Activated CD4-positive, alpha-beta memory T cell treated with anti-CD3 and anti-CD28 coated beads for 36 hours (primary cell): ENCODE results near the gene TIGD3. TPM values are rescaled to one million over a fixed set of nuclear protein-coding genes. Genes with fewer than 3 reads are reported as not detected.

Experiments used
- CTCF ChIA-PET: fragments of 350-600 bp; sonication (Branson Sonifier 250); formaldehyde crosslinking; loops from one replicate; lab custom pipeline; 2021; ENCODE audit warnings: antibody characterized with exemption, inconsistent platforms; lab: Charles Lee
- POLR2A ChIA-PET: fragments of 350-600 bp; sonication (Branson Sonifier 250); formaldehyde crosslinking; loops from one replicate; lab custom pipeline; 2021; ENCODE audit warnings: antibody characterized with exemption; lab: Charles Lee
- DNase-seq: peaks from one replicate; pipeline ENCODE4 v3.0.0-alpha.2; 2020
- H3K27ac Mint-ChIP-seq: one replicate; pipeline ENCODE4 v1.8.0; 2021; ENCODE audit warnings: mixed read lengths
- H3K27me3 Mint-ChIP-seq: one replicate; pipeline ENCODE4 v1.8.0; 2021; ENCODE audit warnings: mixed read lengths
- H3K36me3 Mint-ChIP-seq: one replicate; pipeline ENCODE4 v1.8.0; 2021; ENCODE audit warnings: mixed read lengths
- H3K4me1 Mint-ChIP-seq: one replicate; pipeline ENCODE4 v1.8.0; 2021; ENCODE audit warnings: low read depth, mixed read lengths
- H3K4me3 Mint-ChIP-seq: one replicate; pipeline ENCODE4 v1.8.0; 2021; ENCODE audit warnings: mild to moderate bottlenecking, mixed read lengths
- H3K9me3 Mint-ChIP-seq: one replicate; pipeline ENCODE4 v1.8.0; 2021; ENCODE audit warnings: mixed read lengths
- intact Hi-C: fragments of 100-400 bp; cut with micrococcal nuclease; formaldehyde crosslinking; loops from one replicate; pipeline ENCODE4 v1.15.1; 2023
- total RNA-seq, 2 experiments: library from RNA; stranded (reverse); gene quantifications; one replicate each; pipeline ENCODE4 v1.2.3, GENCODE V29; 2021

TIGD3 gene
- total RNA-seq, 2 experiments from 2014 or later: 0.73 to 1.00 TPM

- POLR2A ChIA-PET: interaction anchor here (0.9 to 2.8 kb wide), 5 partner anchors 13 to 101 kb away, joined by 3 to 19 read pairs (median 3); partner anchors contain the start of genes DPF2 and POLA2
- DNase-seq: peak; percentile 83
- H3K4me3 Mint-ChIP-seq: peak overlapping the region; percentile 69
- H3K27ac Mint-ChIP-seq: no peak overlapping the region
- H3K9me3 Mint-ChIP-seq: no peaks in the 10 kb centered on the region
- H3K4me1 Mint-ChIP-seq: peaks cover 10% of the 10 kb centered on the region
- peaks cover 10% of the 10 kb centered on the region for H3K27me3 Mint-ChIP-seq
- intact Hi-C loops: loop anchor here (1.0 to 2.0 kb wide), 3 partner anchors 15 to 90 kb away; no protein-coding TSS in a partner anchor
- CTCF ChIA-PET: interaction anchor here (0.7 to 8.5 kb wide), 39 partner anchors 10 to 506 kb away, joined by 3 to 184 read pairs (median 4); partner anchors contain the start of genes CAPN1, DPF2, FAU and MEN1
- H3K36me3 Mint-ChIP-seq: no peaks in the 10 kb centered on the region
These were observed 39.2 kb upstream of the TIGD3 start for GRCh38 chr11:65315204-65315865.

GRCh38 chr11:65315866-65316226 lies 38.7 kb upstream of the TIGD3 start:
- H3K9me3 Mint-ChIP-seq: no peaks in the 10 kb centered on the region
- intact Hi-C loops: loop anchor here (1.0 to 2.0 kb wide), 3 partner anchors 15 to 91 kb away; no protein-coding TSS in a partner anchor
- no peak for DNase-seq
- no peak overlapping the region for H3K27ac Mint-ChIP-seq
- peak overlapping the region; percentile 54 for H3K4me3 Mint-ChIP-seq
- ChIA-PET CTCF (interaction anchor here (0.6 to 8.5 kb wide), 35 partner anchors 9 to 283 kb away, joined by 3 to 184 read pairs (median 5); partner anchors contain the start of genes CAPN1, DPF2, FAU and MRPL49), POLR2A (interaction anchor here (1.0 to 2.8 kb wide), 5 partner anchors 12 to 91 kb away, joined by 3 to 19 read pairs (median 3); partner anchors contain the start of genes DPF2 and POLA2)
- H3K4me1 Mint-ChIP-seq: peaks cover 10% of the 10 kb centered on the region
- H3K36me3 Mint-ChIP-seq: no peaks in the 10 kb centered on the region
- H3K27me3 Mint-ChIP-seq: peaks cover 10% of the 10 kb centered on the region

- Mint-ChIP-seq H3K36me3 (no peaks in the 10 kb centered on the region), H3K27ac (no peak overlapping the region), H3K27me3 (peaks cover 10% of the 10 kb centered on the region), H3K9me3 (no peaks in the 10 kb centered on the region), H3K4me1 (peaks cover 10% of the 10 kb centered on the region), H3K4me3 (peak overlapping the region; percentile 54)
- CTCF ChIA-PET: interaction anchor here (0.6 to 8.5 kb wide), 29 partner anchors 9 to 284 kb away, joined by 3 to 184 read pairs (median 6); partner anchors contain the start of genes CAPN1, DPF2, FAU and MRPL49
- DNase-seq: no peak
- intact Hi-C loops: no loop called here
- POLR2A ChIA-PET: interaction anchor here (1.1 to 2.8 kb wide), 3 partner anchors 16 to 91 kb away, joined by 3 to 19 read pairs (median 19); partner anchors contain the start of genes DPF2 and POLA2
These were observed 38.1 kb upstream of the TIGD3 start for GRCh38 chr11:65316227-65317024.

- H3K27ac Mint-ChIP-seq: no peak overlapping the region
- intact Hi-C loops: no loop called here
- no peak for DNase-seq
- no peaks in the 10 kb centered on the region for H3K9me3 Mint-ChIP-seq
- peaks cover 10% of the 10 kb centered on the region for H3K27me3 Mint-ChIP-seq
- H3K36me3 Mint-ChIP-seq: no peaks in the 10 kb centered on the region
- ChIA-PET CTCF (interaction anchor here (1.0 to 8.5 kb wide), 7 partner anchors 9 to 113 kb away, joined by 5 to 184 read pairs (median 51); partner anchors contain the start of gene DPF2), POLR2A (interaction anchor here (1.1 to 2.8 kb wide), 2 partner anchors 55 to 92 kb away, joined by 3 to 19 read pairs; partner anchors contain the start of gene POLA2)
- no peak overlapping the region for H3K4me3 Mint-ChIP-seq
- peaks cover 10% of the 10 kb centered on the region for H3K4me1 Mint-ChIP-seq
These were observed 37.3 kb upstream of the TIGD3 start for GRCh38 chr11:65317025-65317786.

- peaks cover 4% of the 10 kb centered on the region for H3K4me1 Mint-ChIP-seq
- H3K27ac Mint-ChIP-seq: no peak overlapping the region
These were observed 34.0 kb upstream of the TIGD3 start for GRCh38 chr11:65320386-65321075.

GRCh38 chr11:65321076-65321475 lies 33.5 kb upstream of the TIGD3 start:
- H3K36me3 Mint-ChIP-seq: no peaks in the 10 kb centered on the region
- no peak overlapping the region for H3K27ac Mint-ChIP-seq
- POLR2A ChIA-PET: no interaction called here
- no peak for DNase-seq
- no peaks in the 10 kb centered on the region for H3K9me3 Mint-ChIP-seq
- H3K4me3 Mint-ChIP-seq: no peak overlapping the region
- peaks cover 2% of the 10 kb centered on the region for H3K27me3 Mint-ChIP-seq
- H3K4me1 Mint-ChIP-seq: no peaks in the 10 kb centered on the region
- CTCF ChIA-PET: interaction anchor here (1.3 kb wide), 1 partner anchor 116 kb away, joined by 3 read pairs; no protein-coding TSS in a partner anchor
- intact Hi-C loops: no loop called here

More at GRCh38 chr11:65320386-65321075, 34.0 kb upstream of the TIGD3 start:
- ChIA-PET POLR2A (interaction anchor here (0.6 kb wide), 2 partner anchors 15 to 65 kb away, joined by 3 read pairs; no protein-coding TSS in a partner anchor), CTCF (interaction anchor here (1.3 to 2.3 kb wide), 2 partner anchors 9 to 115 kb away, joined by 3 to 14 read pairs; no protein-coding TSS in a partner anchor)
- Mint-ChIP-seq H3K36me3 (no peaks in the 10 kb centered on the region), H3K9me3 (no peaks in the 10 kb centered on the region), H3K4me3 (no peak overlapping the region), H3K27me3 (peaks cover 5% of the 10 kb centered on the region)
- DNase-seq: no peak
- intact Hi-C loops: no loop called here

GRCh38 chr11:65321828-65322485 lies 32.6 kb upstream of the TIGD3 start:
- no peak for DNase-seq
- ChIA-PET CTCF (interaction anchor here (1.4 kb wide), 1 partner anchor 97 kb away, joined by 4 read pairs; no protein-coding TSS in a partner anchor), POLR2A (no interaction called here)
- Mint-ChIP-seq H3K27ac (no peak overlapping the region), H3K9me3 (no peaks in the 10 kb centered on the region), H3K36me3 (no peaks in the 10 kb centered on the region), H3K27me3 (peaks cover 2% of the 10 kb centered on the region), H3K4me1 (no peaks in the 10 kb centered on the region), H3K4me3 (no peak overlapping the region)
- intact Hi-C loops: no loop called here

GRCh38 chr11:65323813-65324212 lies 30.7 kb upstream of the TIGD3 start:
- no peak for DNase-seq
- H3K27me3 Mint-ChIP-seq: peaks cover 3% of the 10 kb centered on the region
- no peak overlapping the region for H3K4me3 Mint-ChIP-seq
- ChIA-PET POLR2A (interaction anchor here (1.3 kb wide), 1 partner anchor 61 kb away, joined by 3 read pairs; no protein-coding TSS in a partner anchor), CTCF (interaction anchor here (0.8 to 3.9 kb wide), 2 partner anchors 9 to 98 kb away, joined by 3 to 37 read pairs; partner anchors contain the start of gene CDC42EP2)
- H3K9me3 Mint-ChIP-seq: no peaks in the 10 kb centered on the region
- intact Hi-C loops: no loop called here
- H3K27ac Mint-ChIP-seq: no peak overlapping the region
- H3K36me3 Mint-ChIP-seq: no peaks in the 10 kb centered on the region
- no peaks in the 10 kb centered on the region for H3K4me1 Mint-ChIP-seq

GRCh38 chr11:65325435-65325834 lies 29.1 kb upstream of the TIGD3 start:
- peaks cover 7% of the 10 kb centered on the region for H3K4me1 Mint-ChIP-seq
- POLR2A ChIA-PET: no interaction called here
- H3K27ac Mint-ChIP-seq: no peak overlapping the region
- CTCF ChIA-PET: interaction anchor here (3.9 kb wide), 1 partner anchor 10 kb away, joined by 37 read pairs; the partner anchor contains the start of gene CDC42EP2
- H3K4me3 Mint-ChIP-seq: no peak overlapping the region
- DNase-seq: no peak
- H3K36me3 Mint-ChIP-seq: no peaks in the 10 kb centered on the region
- H3K9me3 Mint-ChIP-seq: no peaks in the 10 kb centered on the region
- H3K27me3 Mint-ChIP-seq: peaks cover 3% of the 10 kb centered on the region
- intact Hi-C loops: no loop called here

- Mint-ChIP-seq H3K27ac (no peak overlapping the region), H3K4me3 (no peak overlapping the region), H3K9me3 (no peaks in the 10 kb centered on the region), H3K36me3 (no peaks in the 10 kb centered on the region), H3K4me1 (peaks cover 7% of the 10 kb centered on the region), H3K27me3 (peaks cover 3% of the 10 kb centered on the region)
- POLR2A ChIA-PET: no interaction called here
- CTCF ChIA-PET: interaction anchor here (0.8 to 3.9 kb wide), 2 partner anchors 9 to 12 kb away, joined by 5 to 37 read pairs; partner anchors contain the start of gene CDC42EP2
- DNase-seq: no peak
- intact Hi-C loops: no loop called here
These were observed 27.5 kb upstream of the TIGD3 start for GRCh38 chr11:65327021-65327420.
